ENCODE data around the gene USH2A. TPM values are rescaled to one million over a fixed set of nuclear protein-coding genes. Genes with fewer than 3 reads are reported as not detected.

Gene USH2A
- polyA plus RNA-seq, 1 of the 3 experiments (the other 2 are of a cell fraction), result under 0.01 TPM

- H3F3A ChIP-seq (replicated peaks; ENCODE audit: insufficient read depth), result no peaks in the 10 kb centered on the region
- WGBS (ENCODE audit: low lambda C conversion rate), result 15% methylated on average over 6 of the region's 6 CpGs
- TF ChIP-seq FOSL2 (IDR thresholded peaks at IDR 0.05; ENCODE audit: borderline replicate concordance, low read depth), result no peak
- peak; percentile 42 for TF ChIP-seq CHD2 (IDR thresholded peaks at IDR 0.05; ENCODE audit: low read length, partially characterized antibody)
- TF ChIP-seq RAD21 (IDR thresholded peaks at IDR 0.05; ENCODE audit: low read length), result peak; percentile 83
- TF ChIP-seq USF1 (IDR thresholded peaks at IDR 0.05; ENCODE audit: borderline replicate concordance, low read depth), result no peak
- no peak for TF ChIP-seq TAF1 (IDR thresholded peaks at IDR 0.05; ENCODE audit: borderline replicate concordance, low read depth, low read length)
- TF ChIP-seq RCOR1 (IDR thresholded peaks at IDR 0.05; ENCODE audit: low read length), result no peak
- TF ChIP-seq GABPA (IDR thresholded peaks at IDR 0.05; ENCODE audit: low read depth), result no peak
- TF ChIP-seq JUND (IDR thresholded peaks at IDR 0.05), result no peak
- no peak for TF ChIP-seq RXRA (IDR thresholded peaks at IDR 0.05; ENCODE audit: borderline replicate concordance, low read depth)
- peak; percentile 86 for TF ChIP-seq CTCF (IDR thresholded peaks at IDR 0.05)
- TF ChIP-seq EP300 (IDR thresholded peaks at IDR 0.05; ENCODE audit: borderline replicate concordance in 1 of 2, low read depth in 1 of 2, low read length in 1 of 2), result 0 out of 4 replicates have a peak, but pooled peaks of 1 of the 2 experiments have one; percentile 10
- TF ChIP-seq ELF1 (IDR thresholded peaks at IDR 0.05), result no peak
- TF ChIP-seq SMC3 (IDR thresholded peaks at IDR 0.05; ENCODE audit: low read depth, low read length), result peak; percentile 63
- TF ChIP-seq PBX3 (IDR thresholded peaks at IDR 0.05), result no peak
- TF ChIP-seq EZH2phosphoT487 (IDR thresholded peaks at IDR 0.05; ENCODE audit: borderline replicate concordance, low read depth), result no peak
- no peak for TF ChIP-seq MXI1 (IDR thresholded peaks at IDR 0.05; ENCODE audit: low read depth, low read length)
- no peak for TF ChIP-seq MEF2A (IDR thresholded peaks at IDR 0.05; ENCODE audit: borderline replicate concordance, low read depth)
- no peak for TF ChIP-seq TCF12 (IDR thresholded peaks at IDR 0.05)
- H3K27me3 ChIP-seq (ENCODE audit: insufficient read depth), result no peaks in the 10 kb centered on the region
- no peaks in the 10 kb centered on the region for H4K20me1 ChIP-seq (ENCODE audit: insufficient read depth)
- H2AFZ ChIP-seq (ENCODE audit: low read depth), result peak overlapping the region; percentile 73; the same call in 1 of the 2 replicates
- H3K27ac ChIP-seq (ENCODE audit: low read depth in 2 of 2, low read length in 1 of 2), result peak overlapping the region in 1 of 2 experiments; percentile 88; a peak in 2 of 4 replicates
- peaks cover 0 to 16% of the 10 kb centered on the region in 2 experiments; a peak in 2 of 4 replicates for H3K4me1 ChIP-seq (ENCODE audit: control insufficient read depth in 1 of 2, insufficient read depth in 2 of 2, low read depth in 1 of 2, low read length in 1 of 2)
- peak; percentile 35 for DNase-seq
- H3K9ac ChIP-seq, result peak overlapping the region; percentile 33
- no peaks in the 10 kb centered on the region for H3K36me3 ChIP-seq (replicated peaks in 1 of 2; ENCODE audit: control insufficient read depth in 1 of 2, insufficient read depth in 2 of 2, low read length in 1 of 2)
- no peaks in the 10 kb centered on the region for H3K9me3 ChIP-seq
- ChIA-PET POLR2A (interaction anchor here (0.6 kb wide), 1 partner anchor 505 kb away, joined by 3 read pairs; no protein-coding TSS in a partner anchor), CTCF (interaction anchor here (0.5 to 2.7 kb wide), 90 partner anchors 8 to 1616 kb away, joined by 3 to 20 read pairs (median 4); partner anchors contain the start of genes ESRRG and USH2A)
- H3K4me2 ChIP-seq, result peak overlapping the region; percentile 54; the same call in 1 of the 2 replicates
- no peaks in the 10 kb centered on the region for H3K9me2 ChIP-seq
- peak overlapping the region; percentile 51 to 54 for H3K4me3 ChIP-seq (ENCODE audit: low read depth in 2 of 2, low read length in 1 of 2)
- H3K79me2 ChIP-seq (ENCODE audit: insufficient read depth), result no peaks in the 10 kb centered on the region
These were observed 202.0 kb downstream of the USH2A start for GRCh38 chr1:216221260-216221700.
